Liver (tissue), 9 donors: ENCODE results near the gene PLCB4. TPM values are rescaled to one million over a fixed set of nuclear protein-coding genes. Genes with fewer than 3 reads are reported as not detected.

Source experiments
- DNase-seq: peaks from one replicate; pipeline ENCODE4 v3.0.0-alpha.2; 2017; ENCODE audit warnings: low spot score
- H3K27ac ChIP-seq, 2 donors: one replicate each; pipeline ENCODE4 v1.7.0; 2013; ENCODE audit warnings: inconsistent platforms in 2 of 2, low read length in 2 of 2, control low read depth in 1 of 2, low read depth in 1 of 2, mild to moderate bottlenecking in 1 of 2
- H3K27me3 ChIP-seq, 4 donors: one replicate each; pipeline versions ENCODE4 v1.6.1 to v1.7.0; 2013; ENCODE audit warnings: low read length in 3 of 4, inconsistent platforms in 1 of 4, mild to moderate bottlenecking in 1 of 4, moderate library complexity in 1 of 4; ENCODE audit not compliant: control insufficient read depth in 4 of 4, insufficient read depth in 4 of 4
- H3K36me3 ChIP-seq, 4 donors: one replicate each; pipeline versions ENCODE4 v1.6.1 to v1.7.0; 2013; ENCODE audit warnings: low read length in 3 of 4, mild to moderate bottlenecking in 3 of 4, low read depth in 1 of 4, moderate library complexity in 1 of 4; ENCODE audit not compliant: control insufficient read depth in 4 of 4, insufficient read depth in 3 of 4
- H3K4me1 ChIP-seq, 4 donors: one replicate each; pipeline versions ENCODE4 v1.6.1 to v1.7.0; 2013; ENCODE audit warnings: low read length in 3 of 4, mild to moderate bottlenecking in 3 of 4, moderate library complexity in 1 of 4; ENCODE audit not compliant: control insufficient read depth in 4 of 4, insufficient read depth in 4 of 4
- H3K4me3 ChIP-seq, 3 donors: one replicate each; pipeline versions ENCODE4 v1.6.1 to v1.7.0; 2013; ENCODE audit warnings: low read length in 3 of 3, control low read depth in 1 of 3, low read depth in 1 of 3, mild to moderate bottlenecking in 1 of 3
- H3K9ac ChIP-seq, 2 donors: one replicate each; pipeline ENCODE4 v1.7.0; 2013; ENCODE audit warnings: low read length in 2 of 2, mild to moderate bottlenecking in 2 of 2, moderate library complexity in 2 of 2, control low read depth in 1 of 2, low read depth in 1 of 2
- H3K9me3 ChIP-seq, 4 donors: one replicate each; pipeline versions ENCODE4 v1.6.1 to v1.7.0; 2013; ENCODE audit warnings: low read length in 3 of 4; ENCODE audit not compliant: control insufficient read depth in 4 of 4
- ATF3 ChIP-seq: IDR thresholded peaks from 2 replicates; pipeline ENCODE4 v1.6.1; 2016; ENCODE audit warnings: antibody characterized with exemption
- CTCF ChIP-seq: fragments of 150-350 bp; IDR thresholded peaks from 2 replicates; pipeline ENCODE4 v1.5.1; 2017; ENCODE audit warnings: improper control_type of control experiment, low read depth, low read length; ENCODE audit not compliant: missing input control
- EGR1 ChIP-seq, 2 donors: IDR thresholded peaks; 2 replicates each; pipeline ENCODE4 v1.6.1; 2016 to 2018; ENCODE audit warnings: antibody characterized with exemption in 2 of 2, low read depth in 2 of 2
- FOXA2 ChIP-seq: IDR thresholded peaks from 2 replicates; pipeline ENCODE4 v1.6.1; 2016; ENCODE audit warnings: antibody characterized with exemption
- GABPA ChIP-seq, 2 donors: IDR thresholded peaks in 1 of 2; conservative IDR thresholded peaks in 1 of 2; 2 replicates each; pipeline ENCODE4 v1.6.1; 2016; ENCODE audit warnings: antibody characterized with exemption in 2 of 2, mild to moderate bottlenecking in 1 of 2, moderate library complexity in 1 of 2
- HNF4G ChIP-seq: IDR thresholded peaks from 2 replicates; pipeline ENCODE4 v1.6.1; 2016; ENCODE audit warnings: antibody characterized with exemption
- MAX ChIP-seq: IDR thresholded peaks from 2 replicates; pipeline ENCODE4 v1.6.1; 2016; ENCODE audit warnings: antibody characterized with exemption
- NR2F2 ChIP-seq: IDR thresholded peaks from 2 replicates; pipeline ENCODE4 v1.6.1; 2016; ENCODE audit warnings: antibody characterized with exemption
- RAD21 ChIP-seq, 2 donors: IDR thresholded peaks; 2 replicates each; pipeline ENCODE4 v1.6.1; 2016; ENCODE audit warnings: antibody characterized with exemption in 2 of 2, mild to moderate bottlenecking in 2 of 2
- REST ChIP-seq: IDR thresholded peaks from 2 replicates; pipeline ENCODE4 v1.6.1; 2016; ENCODE audit warnings: antibody characterized with exemption, mild to moderate bottlenecking
- RXRA ChIP-seq, 2 donors: IDR thresholded peaks; 2 replicates each; pipeline ENCODE4 v1.6.1; 2017 to 2018; ENCODE audit warnings: antibody characterized with exemption in 2 of 2, mild to moderate bottlenecking in 1 of 2
- TAF1 ChIP-seq: conservative IDR thresholded peaks from 2 replicates; pipeline ENCODE4 v1.6.1; 2016; ENCODE audit warnings: antibody characterized with exemption, mild to moderate bottlenecking
- YY1 ChIP-seq: IDR thresholded peaks from 2 replicates; pipeline ENCODE4 v1.6.1; 2016; ENCODE audit warnings: antibody characterized with exemption, mild to moderate bottlenecking
- WGBS: extraction: QIAGEN DNeasy Blood & Tissue Kit; methylation state at CpG from one replicate; pipeline ENCODE4 v1.1.7; 2013; 5-methylcytosine and 5-hydroxymethylcytosine counted together
- polyA plus RNA-seq, 2 donors: library from polyadenylated mRNA; stranded (reverse) in 1 of 2; unstranded in 1 of 2; fragments of 200-250 nt in 1 of 2; fragments of >200 nt in 1 of 2; fragmentation: Nextera tagmentation in 1 of 2; extraction: Ambion mirVana in 1 of 2; gene quantifications; one replicate each; pipeline versions ENCODE4 v1.2.1 to v1.2.3, GENCODE V29; 2013 to 2015
- total RNA-seq, 2 donors: library from RNA; depleted of rRNA; stranded (reverse); fragments of >200 nt; gene quantifications; one replicate each; pipeline ENCODE4 v1.2.3, GENCODE V29; 2014
- donor health status: healthy.
- donor health status: healthy.
- donor health status: healthy.
- donor health status: healthy.
- donor health status: healthy.

The PLCB4 gene
- total and polyA plus RNA-seq, 4 donors, result 0.14 to 0.67 (median 0.30) TPM

GRCh38 chr20:9196110-9196509 is 127.2 kb downstream of the PLCB4 start:
- Histone ChIP-seq H3K36me3 (no peaks in the 10 kb centered on the region), H3K4me1 (no peaks in the 10 kb centered on the region), H3K27ac (no peak overlapping the region), H3K9ac (no peak overlapping the region), H3K27me3 (no peaks in the 10 kb centered on the region), H3K4me3 (no peak overlapping the region), H3K9me3 (no peaks in the 10 kb centered on the region)
- 57% methylated on average over 1 of the region's 1 CpG for WGBS
- TF ChIP-seq FOXA2 (no peak), NR2F2 (no peak), EGR1 (IDR thresholded peaks at IDR 0.05; ENCODE audit: low read depth in 2 of 2) (no peak), YY1 (no peak), CTCF (no peak), GABPA (IDR thresholded peaks at IDR 0.05 in 1 of 2, conservative IDR thresholded peaks at IDR 0.05 in 1 of 2) (no peak), REST (no peak), RXRA (IDR thresholded peaks at IDR 0.05) (no peak), RAD21 (IDR thresholded peaks at IDR 0.05) (no peak)
- DNase-seq, result no peak

- no peaks in the 10 kb centered on the region for H3K9me3 ChIP-seq
- no peak for DNase-seq
- no peaks in the 10 kb centered on the region for H3K27me3 ChIP-seq
- TF ChIP-seq GABPA (IDR thresholded peaks at IDR 0.05 in 1 of 2, conservative IDR thresholded peaks at IDR 0.05 in 1 of 2) (no peak), ATF3 (no peak), HNF4G (no peak), MAX (no peak), NR2F2 (no peak), TAF1 (no peak), YY1 (no peak), REST (no peak), FOXA2 (no peak)
- no peaks in the 10 kb centered on the region for H3K36me3 ChIP-seq
- H3K4me1 ChIP-seq, result no peaks in the 10 kb centered on the region
- H3K9ac ChIP-seq, result no peak overlapping the region
- no peak overlapping the region for H3K4me3 ChIP-seq
- no peak overlapping the region for H3K27ac ChIP-seq
These were observed 129.6 kb downstream of the PLCB4 start for GRCh38 chr20:9198460-9198859.
